HepG2 (cell line): Measurements from ENCODE around the gene CORO1C. TPM values are rescaled to one million over a fixed set of nuclear protein-coding genes. Genes with fewer than 3 reads are reported as not detected.
"Not testable (repeated sequence)": the region's sequence is repeated elsewhere in the genome, so short reads cannot be mapped to it uniquely, and the experiment has no call there.

ENCODE experiments used
- ATAC-seq: fragments of 200-7000 bp; cut with Tn5 transposase; 3 replicates; pipeline ENCODE4 v1.9.1; 2020; ENCODE audit warnings: mild to moderate bottlenecking, moderate library complexity
- BruUV-seq: library from RNA; stranded (reverse); fragments of 400-500 nt; replicated peaks from 2 replicates; lab custom pipeline; 2021; lab: Mats Ljungman, UMichigan
- CTCF ChIA-PET: fragments of 300-600 bp; formaldehyde crosslinking; extraction: SDS; loops from one replicate; lab custom pipeline; 2021; ENCODE audit warnings: low total read pairs, inconsistent platforms, low intra/inter-chr PET ratio; lab: Yijun Ruan, JAX
- POLR2A ChIA-PET: fragments of 350-600 bp; sonication (Branson Sonifier 250); formaldehyde crosslinking; loops from one replicate; lab custom pipeline; 2020; ENCODE audit warnings: antibody characterized with exemption, inconsistent platforms; lab: Yijun Ruan, JAX
- DNase-seq: peaks from one replicate; pipeline ENCODE4 v3.0.0-alpha.2; 2015; ENCODE audit warnings: low spot score
- FAIRE-seq: peaks from 3 replicates; lab custom pipeline; 2011; peaks lifted over from hg19 to GRCh38; lab: Jason Lieb, UNC
- H2AFZ ChIP-seq: one replicate; pipeline ENCODE4 v1.6.1; 2011; ENCODE audit warnings: low read length, inconsistent platforms
- H3K27ac ChIP-seq: fragments of 300-600 bp; 3 replicates; pipeline ENCODE4 v1.8.0; 2011; ENCODE audit warnings: mixed run types, mild to moderate bottlenecking, mixed read lengths, low read length, inconsistent platforms; ENCODE audit not compliant: insufficient read depth; ENCODE audit errors: extremely low read length
- H3K27me3 ChIP-seq, 2 experiments: fragments of 200-600 bp in 1 of 2; 2 replicates in 1 of 2; 3 replicates in 1 of 2; pipeline versions ENCODE4 v1.6.0 to v1.8.0; 2011; ENCODE audit warnings: low read length in 2 of 2, mild to moderate bottlenecking in 2 of 2, moderate library complexity in 2 of 2, inconsistent platforms in 1 of 2; ENCODE audit not compliant: insufficient read depth in 2 of 2, control insufficient read depth in 1 of 2
- H3K36me3 ChIP-seq, 2 experiments: fragments of 200-600 bp in 1 of 2; replicated peaks in 1 of 2; 2 replicates in 1 of 2; 3 replicates in 1 of 2; pipeline versions ENCODE4 v1.5.1 to v1.8.0; 2011; ENCODE audit warnings: low read length in 2 of 2, inconsistent platforms in 1 of 2; ENCODE audit not compliant: insufficient read depth in 2 of 2, control insufficient read depth in 1 of 2
- H3K4me1 ChIP-seq: 2 replicates; pipeline ENCODE4 v1.5.1; 2012; ENCODE audit warnings: low read length, inconsistent platforms; ENCODE audit not compliant: insufficient read depth
- H3K4me2 ChIP-seq: 2 replicates; pipeline ENCODE4 v1.6.0; 2011; ENCODE audit warnings: low read depth, low read length, inconsistent platforms
- H3K4me3 ChIP-seq, 3 experiments: fragments of 200-600 bp in 1 of 3; sonication (generic), shearing (Covaris generic) in 1 of 3; replicated peaks in 1 of 3; 2 replicates each; pipeline ENCODE4 v1.5.1; 2011 to 2016; ENCODE audit warnings: low read length in 3 of 3, inconsistent platforms in 2 of 3, low read depth in 2 of 3, mild to moderate bottlenecking in 2 of 3, control low read depth in 1 of 3, mixed read lengths in 1 of 3; ENCODE audit not compliant: insufficient read depth in 1 of 3
- H3K79me2 ChIP-seq: one replicate; pipeline ENCODE4 v1.6.1; 2011; ENCODE audit warnings: low read length, inconsistent platforms; ENCODE audit not compliant: insufficient read depth
- H3K9ac ChIP-seq: 2 replicates; pipeline ENCODE4 v1.6.0; 2011; ENCODE audit warnings: mild to moderate bottlenecking, low read depth, low read length, inconsistent platforms; ENCODE audit not compliant: insufficient read depth
- H3K9me3 ChIP-seq: 2 replicates; pipeline ENCODE4 v1.5.1; 2012; ENCODE audit warnings: mild to moderate bottlenecking, low read length
- H4K20me1 ChIP-seq: 2 replicates; pipeline ENCODE4 v1.6.0; 2011; ENCODE audit warnings: inconsistent platforms, mild to moderate bottlenecking, low read length, moderate library complexity; ENCODE audit not compliant: insufficient read depth
- ZBTB38 ChIP-seq: sonication (generic); formaldehyde crosslinking; IDR thresholded peaks from 2 replicates; pipeline ENCODE4 v1.5.1; 2020; ENCODE audit warnings: mild to moderate bottlenecking, missing genetic modification reagents
- ZNF460 ChIP-seq: sonication (generic); formaldehyde crosslinking; IDR thresholded peaks from 2 replicates; pipeline ENCODE4 v1.5.1; 2020; ENCODE audit warnings: missing genetic modification reagents, mild to moderate bottlenecking, borderline replicate concordance
- ZNF770 ChIP-seq: sonication (generic); formaldehyde crosslinking; IDR thresholded peaks from 2 replicates; pipeline ENCODE4 v1.5.0; 2020; ENCODE audit warnings: mild to moderate bottlenecking, missing genetic modification reagents
- WGBS: methylation state at CpG from one replicate; pipeline ENCODE4 v1.1.6; 2017; ENCODE audit warnings: low lambda C conversion rate; 5-methylcytosine and 5-hydroxymethylcytosine counted together
- in situ Hi-C: cut with HindIII; loops from 2 replicates; pipeline ENCODE4 v1.10.0; 2017; ENCODE audit warnings: low pct_unique_long_range_greater_than_20kb; ENCODE audit not compliant: extremely low pct_ligation_motif_present
- intact Hi-C: fragments of 100-400 bp; cut with micrococcal nuclease; formaldehyde crosslinking; loops from one replicate; pipeline ENCODE4 v1.10.0; 2022; ENCODE audit not compliant: unreplicated experiment
- polyA plus RNA-seq, 8 experiments: library from polyadenylated mRNA; depleted of rRNA in 3 of 8; stranded (reverse) in 7 of 8; unstranded in 1 of 8; fragments of >200 nt; fragmentation: Illumina TruSeq in 4 of 8; extraction: Trizol in 4 of 8; gene quantifications; 2 replicates each; pipeline versions ENCODE4 v1.2.1 to v1.2.3, GENCODE V29; 2011 to 2016; ENCODE audit warnings: low read depth in 4 of 8, missing spikeins in 1 of 8, mixed read lengths in 1 of 8; ENCODE audit not compliant: insufficient read depth in 1 of 8
- total RNA-seq, 5 experiments: library from RNA; depleted of rRNA; stranded (reverse); fragments of >200 nt; fragmentation: Illumina TruSeq; extraction: Trizol; gene quantifications; 2 replicates each; pipeline ENCODE4 v1.2.3, GENCODE V29; 2016; ENCODE audit warnings: low read depth in 1 of 5

The CORO1C gene
- total and polyA plus RNA-seq, 2 of the 13 experiments (the other 11 are each of a cell fraction or from before 2014, with no cell fraction given), result 73.7 to 131 TPM

DNA sequence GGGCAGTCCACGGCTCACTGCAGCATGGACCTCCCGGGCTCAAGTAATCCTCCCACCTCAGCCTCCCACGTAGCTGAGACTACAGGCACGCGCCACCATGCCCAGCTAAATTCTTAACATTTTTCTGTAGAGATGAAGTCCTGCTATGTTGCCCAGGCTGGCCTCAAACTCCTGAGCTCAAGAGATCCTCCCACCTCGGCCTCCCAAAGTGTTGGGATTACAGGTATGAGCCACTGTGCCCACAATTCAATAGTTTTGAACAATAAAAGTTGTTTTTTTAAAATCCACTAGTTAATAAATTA, 1.9 kb upstream of the CORO1C start:
- H3K9ac ChIP-seq, FAIRE-seq, in situ Hi-C loops, H3K9me3 ChIP-seq, BruUV-seq, H2AFZ ChIP-seq: not testable (repeated sequence)
- Histone ChIP-seq H3K4me1 (peaks cover 64% of the 10 kb centered on the region), H4K20me1 (peaks cover 18% of the 10 kb centered on the region), H3K79me2 (peaks cover 25% of the 10 kb centered on the region)
- POLR2A ChIA-PET, result interaction anchor here (1.0 to 2.3 kb wide), 3 partner anchors 42 to 68 kb away, joined by 3 to 9 read pairs (median 6); no protein-coding TSS in a partner anchor
- intact Hi-C loops, result loop anchor here (2.0 to 5.0 kb wide), 3 partner anchors 39 to 171 kb away; partner anchors contain the start of genes ISCU and SART3
- 97% methylated on average over 6 of the region's 6 CpGs for WGBS
- peak; percentile 89 for TF ChIP-seq ZNF770 (CRISPR knock-in tag)
- peak; percentile 40; the same call in 1 of the 2 replicates for TF ChIP-seq ZBTB38 (CRISPR knock-in tag)
- peak; percentile 83 for TF ChIP-seq ZNF460
- TF ChIP-seq, all 625 proteins: peak for 3; not testable (repeated sequence) for 622
- Histone ChIP-seq H3K27ac (peak overlapping the region; percentile 95), H3K4me2 (peak overlapping the region; percentile 80; the same call in 1 of the 2 replicates)
- ATAC-seq, CTCF ChIA-PET, H3K36me3 ChIP-seq, H3K4me3 ChIP-seq, H3K27me3 ChIP-seq, DNase-seq: not testable (repeated sequence)

- Histone ChIP-seq H3K4me1 (peaks cover 66% of the 10 kb centered on the region), H3K36me3 (no peaks in the 10 kb centered on the region), H3K4me2 (peak overlapping the region; percentile 80), H3K9ac (peak overlapping the region; percentile 85), H3K27ac (peak overlapping the region; percentile 95), H3K4me3 (peak overlapping the region; percentile 50 to 91 (median 63)), H2AFZ (no peak overlapping the region), H4K20me1 (peaks cover 23% of the 10 kb centered on the region), H3K27me3 (no peaks in the 10 kb centered on the region; a peak in 1 of 5 replicates), H3K79me2 (peaks cover 30% of the 10 kb centered on the region), H3K9me3 (no peaks in the 10 kb centered on the region)
- in situ Hi-C loops (no loop called here), intact Hi-C loops (loop anchor here (1.0 to 5.0 kb wide), 4 partner anchors 40 to 170 kb away; partner anchors contain the start of genes ISCU and SART3)
- DNase-seq (no peak), ATAC-seq (no peak), FAIRE-seq (no peak)
- ChIA-PET CTCF (no interaction called here), POLR2A (interaction anchor here (1.1 to 1.5 kb wide), 2 partner anchors 42 to 49 kb away, joined by 5 read pairs; no protein-coding TSS in a partner anchor)
- TSS peak; percentile 98 for BruUV-seq
- 62% methylated on average over 12 of the region's 13 CpGs for WGBS
Observed at GRCh38 chr12:108732489-108733229, 1.3 kb upstream of the CORO1C start.
